Endothelial cell of umbilical vein (primary cell): ENCODE results near the gene MPZL3. TPM values are rescaled to one million over a fixed set of nuclear protein-coding genes. Genes with fewer than 3 reads are reported as not detected.

Experiments used
- BruUV-seq: library from RNA; stranded (reverse); fragments of 400-500 nt; replicated peaks from 2 replicates; lab custom pipeline; 2021; lab: Mats Ljungman, UMichigan
- CTCF ChIA-PET: fragments of 300-600, 350-600 bp; sonication (Branson Sonifier 250); formaldehyde crosslinking; loops from one replicate; lab custom pipeline; 2021; ENCODE audit warnings: antibody characterized with exemption, inconsistent platforms; lab: Charles Lee
- POLR2A ChIA-PET: fragments of 300-600, 350-600 bp; sonication (Branson Sonifier 250); formaldehyde crosslinking; loops from one replicate; lab custom pipeline; 2021; ENCODE audit warnings: antibody characterized with exemption, inconsistent platforms; lab: Charles Lee
- DNase-seq: peaks from one replicate; pipeline ENCODE4 v3.0.0-alpha.2; 2011; ENCODE audit warnings: low read depth, low spot score
- FAIRE-seq: peaks from 2 replicates; lab custom pipeline; 2011; peaks lifted over from hg19 to GRCh38; lab: Jason Lieb, UNC
- H2AFZ ChIP-seq: 2 replicates; pipeline ENCODE4 v1.6.0; 2012; ENCODE audit warnings: low read depth, low read length, control low read depth, inconsistent platforms
- H3K27ac ChIP-seq: 2 replicates; pipeline ENCODE4 v1.5.1; 2011; ENCODE audit warnings: low read depth, mild to moderate bottlenecking, control low read depth, low read length, moderate library complexity; ENCODE audit not compliant: insufficient read depth
- H3K27me3 ChIP-seq, 2 experiments: 2 replicates each; pipeline versions ENCODE4 v1.6.0 to v1.6.1; 2011; ENCODE audit warnings: low read length in 2 of 2, mixed read lengths in 1 of 2; ENCODE audit not compliant: control insufficient read depth in 2 of 2, insufficient read depth in 2 of 2
- H3K36me3 ChIP-seq, 2 experiments: 2 replicates in 1 of 2; 3 replicates in 1 of 2; pipeline ENCODE4 v1.5.1; 2011; ENCODE audit warnings: low read length in 2 of 2, mild to moderate bottlenecking in 1 of 2, moderate library complexity in 1 of 2; ENCODE audit not compliant: control insufficient read depth in 2 of 2, insufficient read depth in 2 of 2; ENCODE audit errors: extremely low read depth in 1 of 2
- H3K4me1 ChIP-seq: 3 replicates; pipeline ENCODE4 v1.5.1; 2011; ENCODE audit warnings: mild to moderate bottlenecking, low read length; ENCODE audit not compliant: control insufficient read depth, insufficient read depth; ENCODE audit errors: extremely low read depth
- H3K4me2 ChIP-seq: 2 replicates; pipeline ENCODE4 v1.6.1; 2011; ENCODE audit warnings: low read length, control low read depth, mixed read lengths; ENCODE audit not compliant: insufficient read depth
- H3K4me3 ChIP-seq, 3 experiments: fragments of 200-600 bp in 1 of 3; sonication (generic), shearing (Covaris generic) in 1 of 3; replicated peaks in 1 of 3; 2 replicates each; pipeline ENCODE4 v1.5.1; 2011 to 2016; ENCODE audit warnings: control low read depth in 3 of 3, low read length in 3 of 3, mild to moderate bottlenecking in 2 of 3, inconsistent platforms in 1 of 3, low read depth in 1 of 3, moderate library complexity in 1 of 3; ENCODE audit not compliant: insufficient read depth in 1 of 3
- H3K79me2 ChIP-seq: 2 replicates; pipeline ENCODE4 v1.6.0; 2012; ENCODE audit warnings: low read length, inconsistent platforms; ENCODE audit not compliant: control insufficient read depth, insufficient read depth
- H3K9ac ChIP-seq: replicated peaks from 2 replicates; pipeline ENCODE3; 2011; ENCODE audit warnings: low read length, control low read depth; ENCODE audit not compliant: insufficient read depth; ENCODE audit errors: extremely low read depth
- H3K9me1 ChIP-seq: replicated peaks from 3 replicates; pipeline ENCODE4 v1.6.0; 2011; ENCODE audit warnings: mild to moderate bottlenecking, low read length; ENCODE audit not compliant: control insufficient read depth, insufficient read depth; ENCODE audit errors: extremely low read depth
- H3K9me3 ChIP-seq: replicated peaks from 2 replicates; pipeline ENCODE4 v1.5.1; 2012; ENCODE audit warnings: low read length, inconsistent platforms; ENCODE audit not compliant: control insufficient read depth, insufficient read depth
- H4K20me1 ChIP-seq: replicated peaks from 2 replicates; pipeline ENCODE3; 2011; ENCODE audit warnings: mild to moderate bottlenecking, low read length; ENCODE audit not compliant: control insufficient read depth, insufficient read depth; ENCODE audit errors: extremely low read depth
- EZH2 ChIP-seq: IDR thresholded peaks from 2 replicates; pipeline ENCODE4 v1.6.1; 2012; ENCODE audit warnings: borderline replicate concordance, low read depth, mild to moderate bottlenecking, moderate library complexity, low read length, inconsistent platforms; ENCODE audit not compliant: severe bottlenecking
- FOS ChIP-seq: IDR thresholded peaks from 2 replicates; pipeline ENCODE4 v1.6.1; 2011; ENCODE audit warnings: mild to moderate bottlenecking, low read length, moderate library complexity, borderline replicate concordance; ENCODE audit not compliant: insufficient read depth
- GATA2 ChIP-seq: IDR thresholded peaks from 2 replicates; pipeline ENCODE4 v1.7.0; 2011; ENCODE audit warnings: low read depth, mild to moderate bottlenecking, moderate library complexity, mixed read lengths, low read length; ENCODE audit not compliant: insufficient read length, insufficient read depth
- JUN ChIP-seq: IDR thresholded peaks from 2 replicates; pipeline ENCODE4 v1.6.1; 2011; ENCODE audit warnings: borderline replicate concordance, low read depth; ENCODE audit not compliant: insufficient read length, insufficient read depth
- MAX ChIP-seq: IDR thresholded peaks from 2 replicates; pipeline ENCODE4 v1.6.1; 2011; ENCODE audit not compliant: insufficient read depth, insufficient read length
- MYC ChIP-seq: IDR thresholded peaks from one replicate; pipeline ENCODE4 v1.6.1; 2011; ENCODE audit warnings: mild to moderate bottlenecking, low read depth, low read length
- POLR2A ChIP-seq: IDR thresholded peaks from 2 replicates; pipeline ENCODE4 v1.6.1; 2012; ENCODE audit warnings: low read depth, mild to moderate bottlenecking, control low read depth, low read length
- POLR2AphosphoS5 ChIP-seq: IDR thresholded peaks from 2 replicates; pipeline ENCODE4 v1.6.1; 2012; ENCODE audit warnings: low read depth, mild to moderate bottlenecking, control low read depth, low read length, moderate library complexity; ENCODE audit not compliant: insufficient read depth
- dilution Hi-C: fragments of 300-500 bp; cut with MboI; formaldehyde crosslinking; loops from one replicate; pipeline ENCODE4 v1.15.0; 2019; ENCODE audit warnings: low sequenced_read_pairs; ENCODE audit not compliant: extremely low pct_ligation_motif_present
- intact Hi-C: fragments of 100-400 bp; cut with micrococcal nuclease; formaldehyde crosslinking; loops from one replicate; pipeline ENCODE4 v1.10.0; 2022
- polyA plus RNA-seq, 4 experiments: library from polyadenylated mRNA; depleted of rRNA in 3 of 4; stranded (reverse) in 3 of 4; unstranded in 1 of 4; fragments of >200 nt; gene quantifications; 2 replicates each; pipeline versions ENCODE4 v1.2.1 to v1.2.3, GENCODE V29; 2011 to 2012; ENCODE audit warnings: missing spikeins in 1 of 4
- total RNA-seq: library from RNA; stranded (reverse); gene quantifications from 2 replicates; pipeline ENCODE4 v1.2.3, GENCODE V29; 2021
- TF ChIP-seq, protein P1 (sequence below), 2 donors: IDR thresholded peaks; 1 replicate in 1 of 2; 2 replicates in 1 of 2; pipeline ENCODE4 v1.5.1; 2011; ENCODE audit warnings: low read length in 2 of 2, mild to moderate bottlenecking in 2 of 2, moderate library complexity in 2 of 2, control low read depth in 1 of 2, inconsistent platforms in 1 of 2, low read depth in 1 of 2; ENCODE audit not compliant: insufficient read depth in 1 of 2; ENCODE audit errors: extremely low read depth in 1 of 2

MPZL3 gene
- total and polyA plus RNA-seq, 2 donors (not counting 3 experiments of a cell fraction or from before 2014, with no cell fraction given): 2.5 to 7.1 TPM

DNA sequence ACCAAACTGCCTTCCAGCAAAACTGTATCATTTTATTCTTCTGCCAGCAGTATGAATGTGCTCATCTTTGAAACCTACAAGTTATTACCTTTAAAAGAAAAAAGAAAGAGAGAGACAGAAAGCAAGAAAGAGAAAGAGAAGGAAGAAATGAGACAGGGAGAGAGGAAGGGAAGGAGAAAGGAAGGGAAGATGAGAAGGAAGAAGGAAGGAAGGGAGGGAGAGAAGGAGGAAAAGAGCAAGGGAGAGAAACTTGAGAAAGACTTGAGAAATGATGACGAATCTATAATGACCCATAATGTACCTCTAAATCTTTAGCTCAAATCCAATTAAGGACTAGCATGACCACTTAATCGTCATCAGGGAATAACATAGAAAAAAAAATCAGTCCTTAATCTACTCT, 16.0 kb downstream of the MPZL3 start:
- Histone ChIP-seq H3K4me1 (peaks cover 28% of the 10 kb centered on the region), H3K4me3 (no peak overlapping the region), H3K79me2 (no peaks in the 10 kb centered on the region), H3K36me3 (peaks cover 0 to 1% of the 10 kb centered on the region in 2 experiments), H3K9ac (no peak overlapping the region), H2AFZ (no peak overlapping the region), H3K27ac (no peak overlapping the region), H3K9me1 (no peaks in the 10 kb centered on the region), H3K4me2 (no peak overlapping the region), H4K20me1 (no peaks in the 10 kb centered on the region), H3K9me3 (no peaks in the 10 kb centered on the region), H3K27me3 (no peaks in the 10 kb centered on the region)
- DNase-seq: no peak
- TF ChIP-seq POLR2A: no peak
- no peak for TF ChIP-seq POLR2AphosphoS5
- no peak for TF ChIP-seq GATA2
- no peak for TF ChIP-seq FOS
- TF ChIP-seq MAX: no peak
- TF ChIP-seq EZH2: no peak
- TF ChIP-seq, protein P1, sequence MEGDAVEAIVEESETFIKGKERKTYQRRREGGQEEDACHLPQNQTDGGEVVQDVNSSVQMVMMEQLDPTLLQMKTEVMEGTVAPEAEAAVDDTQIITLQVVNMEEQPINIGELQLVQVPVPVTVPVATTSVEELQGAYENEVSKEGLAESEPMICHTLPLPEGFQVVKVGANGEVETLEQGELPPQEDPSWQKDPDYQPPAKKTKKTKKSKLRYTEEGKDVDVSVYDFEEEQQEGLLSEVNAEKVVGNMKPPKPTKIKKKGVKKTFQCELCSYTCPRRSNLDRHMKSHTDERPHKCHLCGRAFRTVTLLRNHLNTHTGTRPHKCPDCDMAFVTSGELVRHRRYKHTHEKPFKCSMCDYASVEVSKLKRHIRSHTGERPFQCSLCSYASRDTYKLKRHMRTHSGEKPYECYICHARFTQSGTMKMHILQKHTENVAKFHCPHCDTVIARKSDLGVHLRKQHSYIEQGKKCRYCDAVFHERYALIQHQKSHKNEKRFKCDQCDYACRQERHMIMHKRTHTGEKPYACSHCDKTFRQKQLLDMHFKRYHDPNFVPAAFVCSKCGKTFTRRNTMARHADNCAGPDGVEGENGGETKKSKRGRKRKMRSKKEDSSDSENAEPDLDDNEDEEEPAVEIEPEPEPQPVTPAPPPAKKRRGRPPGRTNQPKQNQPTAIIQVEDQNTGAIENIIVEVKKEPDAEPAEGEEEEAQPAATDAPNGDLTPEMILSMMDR (IDR thresholded peaks at IDR 0.05; ENCODE audit: extremely low read depth in 1 of 2, insufficient read depth in 1 of 2, low read depth in 1 of 2, low read length in 2 of 2): no peak
- no peak for TF ChIP-seq MYC
- no peak for TF ChIP-seq JUN
- CTCF ChIA-PET: interaction anchor here (1.3 kb wide), 1 partner anchor 38 kb away, joined by 10 read pairs; no protein-coding TSS in a partner anchor
- POLR2A ChIA-PET: no interaction called here
- intact Hi-C loops: no loop called here
- no TSS peak for BruUV-seq
- no peak for FAIRE-seq
- dilution Hi-C loops: no loop called here
